ENCODE results near the gene STK24. TPM values are rescaled to one million over a fixed set of nuclear protein-coding genes. Genes with fewer than 3 reads are reported as not detected.
A peak's percentile ranks its signal among the peaks of the same experiment; 100 is the strongest.

STK24 gene
- total RNA-seq, 2 experiments from 2014 or later, result 140 to 147 TPM

DNA sequence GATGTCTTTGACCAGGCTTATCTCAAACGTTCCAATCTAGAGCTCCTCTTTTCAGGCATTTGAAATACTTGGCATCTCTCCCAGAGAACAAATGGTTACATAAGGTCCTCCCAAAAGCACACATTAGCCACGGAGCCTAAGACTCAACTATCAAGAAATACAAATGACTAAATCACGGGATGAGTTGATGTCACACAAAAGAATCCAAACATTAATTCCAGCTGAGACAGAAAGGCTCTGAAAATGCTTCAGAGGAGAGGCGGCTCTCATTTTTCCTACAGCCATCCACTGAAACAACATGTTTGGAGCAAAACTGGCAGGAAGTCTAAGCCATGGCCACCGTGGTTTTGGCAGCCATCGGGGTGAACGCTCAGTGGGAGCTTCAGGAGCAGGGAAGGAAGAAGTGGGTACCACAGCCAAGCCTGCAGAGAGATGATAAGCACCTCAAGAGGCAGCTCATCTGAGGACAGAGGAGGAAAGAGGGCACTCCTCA is 122.5 kb downstream of the STK24 start:
- H3K36me3 Mint-ChIP-seq, result peaks cover 15% of the 10 kb centered on the region

DNA sequence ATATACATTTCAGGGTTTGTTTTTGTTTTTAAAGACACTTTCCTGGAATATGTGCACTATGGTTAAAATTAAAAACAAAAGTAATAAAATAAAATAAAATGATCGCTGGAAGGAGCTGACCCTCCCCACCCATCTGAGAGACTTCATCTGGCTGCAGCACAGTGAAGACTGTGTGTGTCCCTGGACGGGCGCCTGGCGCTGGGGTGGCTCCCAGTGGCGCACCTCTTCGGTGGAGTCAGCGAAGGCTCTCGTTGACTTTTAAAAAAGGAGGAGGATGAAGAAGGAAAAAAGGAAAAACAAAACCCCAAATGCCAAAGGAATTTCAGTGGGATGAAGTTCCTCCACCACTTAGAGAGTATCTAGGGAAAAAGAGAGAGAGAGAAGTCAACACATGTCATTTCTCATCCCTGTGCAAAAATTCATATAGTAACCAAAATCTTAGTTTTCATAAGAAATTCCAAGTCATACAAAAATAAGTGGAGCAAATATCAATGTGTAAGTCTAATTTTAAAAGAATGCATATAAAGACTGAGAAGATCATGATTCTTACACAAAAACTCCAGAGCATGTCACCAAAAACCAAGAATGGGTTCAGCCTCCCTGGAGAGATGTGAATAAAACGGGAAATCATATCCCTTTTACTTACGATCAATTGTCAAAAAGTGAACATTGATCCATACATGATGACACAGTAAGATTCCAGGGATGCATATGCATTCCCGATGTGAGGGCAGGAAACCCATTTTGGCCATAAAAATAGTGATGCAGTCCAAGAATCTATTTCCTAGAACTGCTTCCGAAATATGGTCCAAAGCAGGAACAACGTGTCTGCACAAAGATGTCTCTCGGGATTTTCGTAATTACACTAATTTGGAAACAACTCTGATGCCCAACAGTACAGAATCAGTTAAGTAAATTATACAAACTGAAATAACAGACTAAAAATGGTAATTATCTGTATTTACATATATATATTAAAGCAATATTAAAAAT is 123.8 kb downstream of the STK24 start:
- POLR2A ChIA-PET, result no interaction called here

More for the DNA sequence above, 122.5 kb downstream of the STK24 start:
- H3K4me1 Mint-ChIP-seq, result peaks cover 10% of the 10 kb centered on the region
- H3K27me3 Mint-ChIP-seq, result no peaks in the 10 kb centered on the region
- no peak for ATAC-seq (ENCODE audit: low read depth)
- H3K9me3 Mint-ChIP-seq, result no peaks in the 10 kb centered on the region
- H3K4me3 Mint-ChIP-seq, result no peak overlapping the region
- POLR2A ChIA-PET, result interaction anchor here (0.6 kb wide), 1 partner anchor 328 kb away, joined by 3 read pairs; no protein-coding TSS in a partner anchor
- no peak for DNase-seq
- H3K27ac Mint-ChIP-seq, result peak overlapping the region; percentile 24

DNA sequence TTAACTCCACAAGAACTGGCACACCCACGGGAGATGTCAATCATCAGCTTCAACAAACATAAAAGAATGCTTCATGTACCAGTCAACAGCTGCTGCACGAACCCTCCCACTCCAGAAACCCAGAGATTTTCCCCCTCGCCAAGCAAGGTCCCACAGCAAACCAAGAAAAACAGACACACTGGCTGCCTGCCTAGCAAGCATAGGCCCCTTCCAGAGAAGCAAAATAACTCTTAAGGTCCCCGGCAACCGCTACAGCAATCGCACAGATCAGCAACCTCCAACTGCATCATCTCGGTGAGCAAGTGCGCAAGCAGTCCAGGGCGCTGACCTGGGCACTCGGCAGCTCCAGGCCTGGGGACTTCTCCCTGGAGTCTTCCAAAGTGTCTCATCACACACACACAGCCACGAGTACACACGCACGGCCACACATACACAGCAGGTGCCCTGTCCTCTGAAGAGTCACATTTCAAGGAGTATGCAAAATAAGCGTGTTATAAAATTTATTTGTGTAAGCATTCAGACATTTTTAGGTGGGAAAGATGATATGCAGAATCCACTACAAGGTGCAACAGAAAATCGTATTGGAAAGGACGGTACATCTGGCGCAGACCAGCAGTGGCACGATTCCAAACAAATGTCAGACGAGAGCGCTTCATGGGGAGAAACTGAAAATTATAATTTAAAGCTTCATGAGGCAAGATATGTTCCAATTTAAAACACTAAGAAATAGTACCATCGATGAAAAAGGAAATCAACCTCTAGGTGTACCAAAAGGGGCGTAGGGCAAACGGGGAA is 125.0 kb downstream of the STK24 start:
- no peak overlapping the region for H3K4me3 Mint-ChIP-seq
- H3K27me3 Mint-ChIP-seq, result no peaks in the 10 kb centered on the region
- peaks cover 17% of the 10 kb centered on the region for H3K36me3 Mint-ChIP-seq
- POLR2A ChIA-PET, result no interaction called here
- H3K27ac Mint-ChIP-seq, result peak overlapping the region; percentile 65
- no peak for ATAC-seq (ENCODE audit: low read depth)
- no peaks in the 10 kb centered on the region for H3K9me3 Mint-ChIP-seq
- H3K4me1 Mint-ChIP-seq, result peaks cover 10% of the 10 kb centered on the region
- no peak for DNase-seq

More for the DNA sequence above, 123.8 kb downstream of the STK24 start:
- no peak overlapping the region for H3K4me3 Mint-ChIP-seq
- peaks cover 19% of the 10 kb centered on the region for H3K36me3 Mint-ChIP-seq
- ATAC-seq (ENCODE audit: low read depth), result no peak
- DNase-seq, result no peak
- H3K9me3 Mint-ChIP-seq, result no peaks in the 10 kb centered on the region
- H3K27ac Mint-ChIP-seq, result no peak overlapping the region
- no peaks in the 10 kb centered on the region for H3K27me3 Mint-ChIP-seq
- peaks cover 10% of the 10 kb centered on the region for H3K4me1 Mint-ChIP-seq

DNA sequence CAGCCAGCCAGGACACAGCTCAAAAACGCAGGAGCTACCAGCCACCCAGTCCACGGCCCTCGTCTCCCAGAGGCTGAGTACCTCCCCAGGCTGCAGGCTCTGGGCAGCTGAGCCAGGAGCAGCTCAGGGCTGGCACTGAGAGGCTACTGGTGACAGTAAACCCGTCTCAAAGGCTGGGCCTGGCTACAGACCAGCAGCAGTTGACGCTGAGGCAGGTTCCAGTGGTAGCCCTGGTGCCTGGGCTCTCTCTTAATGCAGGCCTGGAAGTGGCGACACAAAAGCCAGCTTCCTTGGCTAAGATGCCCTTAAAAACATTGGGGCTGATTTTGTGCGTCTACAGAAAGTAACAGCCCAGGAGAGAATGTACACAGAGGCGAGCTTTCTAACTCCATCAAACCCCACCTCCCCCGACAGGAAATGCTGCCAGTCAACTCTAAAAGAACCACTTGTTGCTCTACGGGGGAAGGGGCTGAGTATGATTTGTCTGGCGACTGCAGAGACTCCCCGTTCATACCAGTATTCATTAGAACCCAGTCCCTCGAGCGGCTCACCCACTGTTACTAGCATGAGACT is 126.3 kb downstream of the STK24 start:
- no peaks in the 10 kb centered on the region for H3K9me3 Mint-ChIP-seq
- peaks cover 14% of the 10 kb centered on the region for H3K36me3 Mint-ChIP-seq
- POLR2A ChIA-PET, result interaction anchor here (0.8 to 0.9 kb wide), 2 partner anchors 112 to 166 kb away, joined by 3 to 4 read pairs; no protein-coding TSS in a partner anchor
- no peak overlapping the region for H3K4me3 Mint-ChIP-seq
- peak overlapping the region; percentile 44 for H3K27ac Mint-ChIP-seq
- peaks cover 11% of the 10 kb centered on the region for H3K4me1 Mint-ChIP-seq
- no peaks in the 10 kb centered on the region for H3K27me3 Mint-ChIP-seq
- ATAC-seq (ENCODE audit: low read depth), result peak; percentile 56
- no peak for DNase-seq

DNA sequence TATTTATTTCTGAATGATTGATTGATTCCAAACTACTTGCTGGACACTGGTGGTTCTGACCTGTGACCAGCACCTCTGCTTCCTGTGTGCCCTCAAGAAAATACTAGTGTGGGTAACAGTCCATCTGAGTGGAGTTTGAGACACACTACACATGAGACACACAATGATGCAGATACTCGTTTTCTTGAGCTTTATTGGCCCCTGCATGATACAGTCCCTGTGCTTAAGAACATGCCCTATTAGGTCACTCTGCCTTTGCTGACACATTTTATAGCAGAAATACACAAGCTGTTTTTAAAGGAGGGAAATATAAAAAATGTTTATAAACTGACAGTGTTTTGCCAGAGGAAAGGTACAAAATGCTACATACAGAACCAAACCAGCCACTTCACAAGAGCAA is 126.9 kb downstream of the STK24 start:
- no peaks in the 10 kb centered on the region for H3K9me3 Mint-ChIP-seq
- no peak overlapping the region for H3K27ac Mint-ChIP-seq
- ATAC-seq (ENCODE audit: low read depth) (no peak), DNase-seq (no peak)
- peaks cover 16% of the 10 kb centered on the region for H3K4me1 Mint-ChIP-seq
- no peaks in the 10 kb centered on the region for H3K27me3 Mint-ChIP-seq
- peaks cover 14% of the 10 kb centered on the region for H3K36me3 Mint-ChIP-seq
- POLR2A ChIA-PET, result interaction anchor here (0.8 to 0.9 kb wide), 2 partner anchors 113 to 167 kb away, joined by 3 to 4 read pairs; no protein-coding TSS in a partner anchor
- H3K4me3 Mint-ChIP-seq, result no peak overlapping the region

DNA sequence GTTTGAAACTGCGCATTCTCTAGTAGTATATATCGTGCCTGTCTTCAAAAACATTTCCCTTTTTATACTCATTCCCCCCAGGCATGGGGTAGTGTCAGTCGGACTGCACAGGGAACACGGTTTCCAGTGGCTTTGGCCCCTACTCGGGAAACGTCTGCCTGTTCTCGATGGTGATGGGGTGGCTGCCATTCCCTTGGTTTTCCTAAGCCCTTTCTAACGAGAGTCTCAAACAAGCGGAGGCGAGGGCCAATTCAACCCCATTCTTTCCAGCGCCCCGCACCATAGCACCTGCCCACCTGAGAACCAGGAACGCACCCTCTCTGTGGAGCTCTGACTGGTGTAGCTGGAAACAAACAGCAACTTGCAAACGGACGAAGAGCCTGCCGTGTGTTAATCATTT is 127.6 kb downstream of the STK24 start:
- Mint-ChIP-seq H3K4me1 (peaks cover 18% of the 10 kb centered on the region), H3K27me3 (no peaks in the 10 kb centered on the region), H3K9me3 (no peaks in the 10 kb centered on the region), H3K27ac (no peak overlapping the region), H3K4me3 (no peak overlapping the region), H3K36me3 (peaks cover 14% of the 10 kb centered on the region)
- POLR2A ChIA-PET, result no interaction called here
- no peak for DNase-seq
- no peak for ATAC-seq (ENCODE audit: low read depth)

DNA sequence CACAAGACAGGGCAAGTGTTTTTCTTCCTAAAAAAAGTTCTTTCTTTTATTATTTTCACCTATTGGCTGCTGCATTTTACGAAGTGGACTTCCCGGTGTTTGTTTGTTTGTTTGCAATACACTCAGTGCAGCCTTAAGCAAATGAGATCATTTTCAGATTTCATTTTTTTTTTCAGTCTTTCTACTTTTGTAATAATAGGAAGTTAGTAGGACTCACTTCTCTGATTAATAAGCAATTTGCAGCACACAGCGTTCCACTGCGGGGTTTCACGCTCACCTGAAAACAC is 128.3 kb downstream of the STK24 start:
- POLR2A ChIA-PET, result no interaction called here
- H3K27ac Mint-ChIP-seq, result no peak overlapping the region

DNA sequence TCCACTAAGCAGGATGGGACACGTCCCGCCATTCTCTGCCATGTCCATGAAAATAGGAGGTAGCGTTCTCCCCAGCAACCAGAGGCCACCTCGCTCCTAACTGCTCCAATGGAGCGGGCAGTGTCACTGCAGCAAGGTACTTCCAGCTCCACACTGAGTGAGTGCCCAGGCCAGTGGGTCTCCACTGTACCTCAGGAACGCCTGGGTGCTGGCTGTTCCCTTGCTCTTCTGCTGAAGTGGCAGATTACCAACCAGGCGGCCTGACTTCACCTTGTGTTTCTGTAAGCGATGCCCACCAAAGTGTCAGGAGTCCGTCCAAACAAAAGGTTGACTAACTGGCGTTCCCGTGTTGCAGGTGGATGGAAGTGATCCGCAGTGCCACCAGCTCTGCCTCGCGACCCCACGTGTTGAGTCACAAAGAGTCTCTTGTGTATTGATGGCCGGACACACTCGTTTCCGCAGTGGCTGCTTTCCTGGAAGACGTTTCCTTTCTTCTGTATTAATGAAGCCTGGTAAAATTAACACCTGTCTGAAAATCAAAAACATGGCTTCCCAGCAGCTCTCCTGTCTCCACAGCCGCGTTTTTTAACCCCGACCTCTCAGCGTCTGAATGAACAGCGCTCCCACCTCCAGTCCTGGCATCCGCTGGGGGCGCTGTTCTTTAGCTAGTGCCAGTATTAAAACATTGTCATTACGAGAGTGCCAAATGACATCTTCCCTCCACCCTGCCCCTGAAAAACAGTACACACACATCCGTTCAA is 128.8 kb downstream of the STK24 start:
- H3K36me3 Mint-ChIP-seq, result peaks cover 11% of the 10 kb centered on the region
- no peak overlapping the region for H3K4me3 Mint-ChIP-seq
- H3K27ac Mint-ChIP-seq, result no peak overlapping the region
- peaks cover 18% of the 10 kb centered on the region for H3K4me1 Mint-ChIP-seq
- no peak for ATAC-seq (ENCODE audit: low read depth)
- POLR2A ChIA-PET, result no interaction called here
- no peaks in the 10 kb centered on the region for H3K27me3 Mint-ChIP-seq
- H3K9me3 Mint-ChIP-seq, result no peaks in the 10 kb centered on the region
- DNase-seq, result no peak

More for the DNA sequence above, 128.3 kb downstream of the STK24 start:
- no peaks in the 10 kb centered on the region for H3K9me3 Mint-ChIP-seq
- peaks cover 18% of the 10 kb centered on the region for H3K4me1 Mint-ChIP-seq
- DNase-seq, result no peak
- H3K27me3 Mint-ChIP-seq, result no peaks in the 10 kb centered on the region
- peaks cover 12% of the 10 kb centered on the region for H3K36me3 Mint-ChIP-seq
- no peak for ATAC-seq (ENCODE audit: low read depth)
- no peak overlapping the region for H3K4me3 Mint-ChIP-seq

DNA sequence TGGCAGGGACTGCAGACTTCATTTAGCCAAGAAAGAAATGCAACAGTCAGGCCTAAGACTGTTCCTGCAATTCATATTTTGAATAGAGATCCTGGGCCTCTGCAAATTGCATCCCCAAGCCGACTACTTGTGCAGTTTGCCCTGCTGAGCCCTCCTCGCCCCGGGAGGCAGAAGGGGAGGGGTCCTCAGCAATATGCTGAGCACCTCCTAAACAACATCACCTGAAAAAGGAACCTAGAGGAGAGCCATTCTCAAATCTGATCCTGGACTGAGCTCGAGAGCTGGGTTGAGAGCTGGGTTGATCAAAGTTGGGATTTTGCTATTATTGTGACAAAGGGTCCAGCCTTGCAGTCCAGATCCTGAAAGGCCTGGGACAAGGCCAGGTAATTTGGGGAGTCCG is 129.8 kb downstream of the STK24 start:
- Mint-ChIP-seq H3K4me3 (no peak overlapping the region), H3K4me1 (peaks cover 18% of the 10 kb centered on the region), H3K9me3 (no peaks in the 10 kb centered on the region), H3K27ac (peak overlapping the region; percentile 64), H3K36me3 (peaks cover 9% of the 10 kb centered on the region), H3K27me3 (no peaks in the 10 kb centered on the region)
- DNase-seq, result no peak
- POLR2A ChIA-PET, result no interaction called here
- no peak for ATAC-seq (ENCODE audit: low read depth)

DNA sequence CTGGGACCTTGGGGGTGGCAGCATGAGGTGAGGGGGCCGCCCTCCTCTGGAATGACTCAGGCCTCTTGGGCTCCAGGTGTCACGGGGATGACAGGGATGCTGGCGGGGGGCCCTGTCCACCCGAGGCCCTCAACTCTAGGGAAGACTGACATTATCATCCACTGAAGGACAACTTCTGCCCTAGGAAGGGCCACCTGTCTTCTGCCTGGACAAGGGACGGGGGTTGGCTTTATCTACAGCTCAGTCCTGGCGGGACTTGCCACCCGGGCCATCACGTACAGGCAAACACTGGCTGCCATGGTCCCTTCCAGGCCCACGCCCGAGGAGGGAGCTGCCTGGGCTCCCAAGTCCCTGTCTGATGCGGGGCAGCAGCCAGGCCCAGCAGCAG is 130.7 kb downstream of the STK24 start:
- Mint-ChIP-seq H3K9me3 (no peaks in the 10 kb centered on the region), H3K36me3 (peaks cover 5% of the 10 kb centered on the region), H3K4me1 (peaks cover 13% of the 10 kb centered on the region), H3K27ac (peak overlapping the region; percentile 86), H3K27me3 (no peaks in the 10 kb centered on the region), H3K4me3 (no peak overlapping the region)
- no peak for DNase-seq
- no peak for ATAC-seq (ENCODE audit: low read depth)
- POLR2A ChIA-PET, result interaction anchor here (1.1 to 1.4 kb wide), 3 partner anchors 131 to 227 kb away, joined by 3 to 10 read pairs (median 5); partner anchors contain the start of gene STK24

DNA sequence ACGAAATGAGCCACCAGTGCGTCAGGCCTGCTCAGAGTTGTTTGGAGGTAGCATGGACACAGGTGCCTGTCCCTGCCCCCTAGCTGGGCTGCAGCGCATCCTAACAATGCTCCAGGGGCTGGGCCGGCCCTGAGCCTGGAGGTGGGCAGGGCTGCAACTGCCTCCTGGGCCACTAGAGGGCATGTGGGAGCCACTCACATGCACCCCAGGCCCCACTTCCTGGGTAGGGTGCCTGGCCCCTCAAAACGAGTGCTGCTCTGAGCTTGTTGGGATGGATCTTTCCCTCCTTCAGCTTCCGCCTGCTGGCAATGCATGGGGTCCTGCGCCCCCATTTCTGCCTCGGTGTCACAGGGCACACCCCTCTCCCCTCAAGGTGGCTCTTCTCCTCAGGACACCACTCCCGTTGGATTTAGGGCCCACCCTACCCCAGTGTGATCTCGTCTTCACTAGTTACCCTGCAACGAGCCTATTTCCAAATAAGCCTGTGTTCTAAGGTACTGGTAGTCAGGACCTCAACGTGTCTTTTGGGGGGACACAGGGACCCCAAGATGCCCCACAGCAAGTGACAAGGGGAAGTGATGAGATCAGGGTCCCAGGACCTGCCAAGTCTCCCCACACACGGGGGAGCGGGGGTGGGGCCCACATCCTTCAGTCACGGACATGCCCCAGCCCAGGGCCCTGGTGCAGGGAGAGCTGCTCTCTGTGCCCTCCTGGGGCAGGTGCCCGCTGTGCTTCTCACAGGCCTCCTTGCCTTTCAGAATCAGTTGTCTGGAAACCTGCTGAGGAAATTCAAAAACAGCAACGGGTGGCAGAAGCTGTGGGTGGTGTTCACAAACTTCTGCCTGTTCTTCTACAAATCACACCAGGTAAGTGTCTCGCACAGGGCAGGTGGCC is 131.3 kb downstream of the STK24 start:
- POLR2A ChIA-PET, result interaction anchor here (1.0 to 1.4 kb wide), 4 partner anchors 132 to 227 kb away, joined by 3 to 10 read pairs (median 4); partner anchors contain the start of gene STK24
- DNase-seq (peak; percentile 85), ATAC-seq (ENCODE audit: low read depth) (peak; percentile 94)
- peak overlapping the region; percentile 86 for H3K27ac Mint-ChIP-seq
- H3K9me3 Mint-ChIP-seq, result no peaks in the 10 kb centered on the region
- no peaks in the 10 kb centered on the region for H3K27me3 Mint-ChIP-seq
- H3K4me3 Mint-ChIP-seq, result peak overlapping the region; percentile 32
- H3K36me3 Mint-ChIP-seq, result peaks cover 4% of the 10 kb centered on the region
- H3K4me1 Mint-ChIP-seq, result peaks cover 7% of the 10 kb centered on the region

DNA sequence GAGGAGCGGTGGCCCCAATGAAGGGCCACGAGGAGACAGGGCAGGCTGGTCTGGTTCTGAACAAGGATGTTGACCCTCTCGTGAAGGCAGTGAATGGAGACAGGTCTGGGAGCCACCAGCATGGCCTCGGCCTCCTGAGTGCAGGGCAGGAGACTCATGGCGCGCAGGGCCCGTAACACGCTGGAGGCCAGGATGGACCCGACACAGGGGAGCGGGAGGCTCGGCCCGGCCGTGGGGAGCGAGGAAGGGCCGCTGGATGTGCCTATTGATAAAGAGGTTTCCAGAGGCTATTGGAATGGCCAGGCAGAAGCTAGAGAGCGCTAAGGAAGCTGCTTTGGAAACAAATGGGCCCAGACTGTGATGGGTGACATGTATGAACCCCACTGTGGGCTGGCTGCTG is 132.5 kb downstream of the STK24 start:
- Mint-ChIP-seq H3K4me3 (no peak overlapping the region), H3K4me1 (peaks cover 7% of the 10 kb centered on the region), H3K27me3 (no peaks in the 10 kb centered on the region), H3K27ac (no peak overlapping the region), H3K36me3 (peaks cover 3% of the 10 kb centered on the region), H3K9me3 (no peaks in the 10 kb centered on the region)
- ATAC-seq (ENCODE audit: low read depth) (no peak), DNase-seq (no peak)
- POLR2A ChIA-PET, result interaction anchor here (1.0 kb wide), 1 partner anchor 207 kb away, joined by 4 read pairs; no protein-coding TSS in a partner anchor

All from activated naive CD8-positive, alpha-beta T cell treated with anti-CD3 and anti-CD28 coated beads, Interleukin-2, amount 10 ng/mL, durations not matched to agents 7 days and 5 days (primary cell).